C4-2B (cell line): Measurements from ENCODE around the gene RIN3.

Source experiments
- H3K27ac ChIP-seq: fragments of 450-650 bp; 2 replicates; pipeline ENCODE4 v1.5.1; 2017
- ZFX ChIP-seq: fragments of 450-650 bp; IDR thresholded peaks from 2 replicates; pipeline ENCODE4 v1.6.1; 2017
- TF ChIP-seq, protein P1 (sequence below): fragments of 450-650 bp; conservative IDR thresholded peaks from 2 replicates; pipeline ENCODE4 v1.5.1; 2017; ENCODE audit warnings: mild to moderate bottlenecking

The RIN3 gene

DNA sequence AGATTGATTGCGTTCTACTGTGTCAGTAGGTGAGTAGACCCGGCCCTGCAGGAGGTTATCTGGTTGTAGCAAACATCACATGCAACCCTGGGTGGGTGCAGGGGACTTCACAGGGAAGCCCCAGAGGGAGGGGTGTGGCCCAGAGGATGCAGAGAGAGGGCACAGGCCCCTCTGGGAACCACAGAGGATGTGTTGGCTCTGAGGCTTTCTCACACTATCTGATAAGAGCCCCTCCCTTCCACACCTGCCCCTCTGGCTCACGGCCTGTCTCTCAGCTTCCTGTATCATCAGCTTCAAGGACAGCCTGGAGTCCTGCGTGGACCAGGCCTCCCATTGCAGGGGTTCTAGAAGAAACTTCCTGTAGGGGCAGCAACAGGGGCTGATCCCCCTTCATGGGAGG is 101.9 kb downstream of the RIN3 start:
- H3K27ac ChIP-seq, result no peak overlapping the region
- TF ChIP-seq, protein P1, sequence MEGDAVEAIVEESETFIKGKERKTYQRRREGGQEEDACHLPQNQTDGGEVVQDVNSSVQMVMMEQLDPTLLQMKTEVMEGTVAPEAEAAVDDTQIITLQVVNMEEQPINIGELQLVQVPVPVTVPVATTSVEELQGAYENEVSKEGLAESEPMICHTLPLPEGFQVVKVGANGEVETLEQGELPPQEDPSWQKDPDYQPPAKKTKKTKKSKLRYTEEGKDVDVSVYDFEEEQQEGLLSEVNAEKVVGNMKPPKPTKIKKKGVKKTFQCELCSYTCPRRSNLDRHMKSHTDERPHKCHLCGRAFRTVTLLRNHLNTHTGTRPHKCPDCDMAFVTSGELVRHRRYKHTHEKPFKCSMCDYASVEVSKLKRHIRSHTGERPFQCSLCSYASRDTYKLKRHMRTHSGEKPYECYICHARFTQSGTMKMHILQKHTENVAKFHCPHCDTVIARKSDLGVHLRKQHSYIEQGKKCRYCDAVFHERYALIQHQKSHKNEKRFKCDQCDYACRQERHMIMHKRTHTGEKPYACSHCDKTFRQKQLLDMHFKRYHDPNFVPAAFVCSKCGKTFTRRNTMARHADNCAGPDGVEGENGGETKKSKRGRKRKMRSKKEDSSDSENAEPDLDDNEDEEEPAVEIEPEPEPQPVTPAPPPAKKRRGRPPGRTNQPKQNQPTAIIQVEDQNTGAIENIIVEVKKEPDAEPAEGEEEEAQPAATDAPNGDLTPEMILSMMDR, result no peak
- TF ChIP-seq ZFX, result no peak

DNA sequence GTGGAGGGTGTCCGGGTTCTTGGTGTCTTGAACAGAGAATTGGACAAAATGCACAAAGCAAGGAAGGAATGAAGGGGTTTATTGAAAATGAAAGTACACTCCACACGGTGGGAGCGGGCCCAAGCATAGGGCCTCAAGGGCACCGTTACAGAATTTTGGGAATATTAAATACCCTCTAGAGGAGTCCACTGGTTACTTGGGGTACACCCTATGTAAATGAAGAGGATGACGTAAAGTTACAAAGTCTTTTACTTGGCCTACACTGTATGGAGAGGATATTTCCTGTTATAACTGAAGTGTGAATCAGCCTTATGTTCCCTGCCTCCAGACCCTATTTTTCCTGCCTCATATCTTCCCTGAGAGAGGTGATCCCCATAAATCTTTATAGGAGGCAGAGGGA is 102.6 kb downstream of the RIN3 start:
- no peak for TF ChIP-seq ZFX
- TF ChIP-seq, protein P1, result no peak

DNA sequence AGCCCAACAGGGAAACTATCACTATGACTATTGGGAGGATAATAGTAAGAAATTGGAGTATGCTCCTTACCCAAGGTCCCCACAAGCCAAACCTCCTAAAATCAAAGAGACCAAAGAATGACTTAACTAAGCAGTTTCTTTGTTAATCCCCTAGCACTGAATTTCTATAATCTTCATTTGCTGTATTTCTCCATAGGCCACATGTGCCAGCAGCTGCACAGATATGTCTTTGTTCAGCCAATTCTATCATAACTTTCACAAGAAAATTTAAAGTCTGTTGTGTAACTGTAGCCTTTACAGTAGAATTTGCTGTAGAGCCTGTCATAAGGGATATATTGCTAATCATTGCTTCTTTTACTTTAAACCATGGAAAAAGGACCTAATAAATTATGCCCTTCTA is 104.0 kb downstream of the RIN3 start:
- no peak overlapping the region for H3K27ac ChIP-seq
- TF ChIP-seq, protein P1, result no peak
- TF ChIP-seq ZFX, result no peak

More for the DNA sequence above, 102.6 kb downstream of the RIN3 start:
- H3K27ac ChIP-seq, result no peak overlapping the region

DNA sequence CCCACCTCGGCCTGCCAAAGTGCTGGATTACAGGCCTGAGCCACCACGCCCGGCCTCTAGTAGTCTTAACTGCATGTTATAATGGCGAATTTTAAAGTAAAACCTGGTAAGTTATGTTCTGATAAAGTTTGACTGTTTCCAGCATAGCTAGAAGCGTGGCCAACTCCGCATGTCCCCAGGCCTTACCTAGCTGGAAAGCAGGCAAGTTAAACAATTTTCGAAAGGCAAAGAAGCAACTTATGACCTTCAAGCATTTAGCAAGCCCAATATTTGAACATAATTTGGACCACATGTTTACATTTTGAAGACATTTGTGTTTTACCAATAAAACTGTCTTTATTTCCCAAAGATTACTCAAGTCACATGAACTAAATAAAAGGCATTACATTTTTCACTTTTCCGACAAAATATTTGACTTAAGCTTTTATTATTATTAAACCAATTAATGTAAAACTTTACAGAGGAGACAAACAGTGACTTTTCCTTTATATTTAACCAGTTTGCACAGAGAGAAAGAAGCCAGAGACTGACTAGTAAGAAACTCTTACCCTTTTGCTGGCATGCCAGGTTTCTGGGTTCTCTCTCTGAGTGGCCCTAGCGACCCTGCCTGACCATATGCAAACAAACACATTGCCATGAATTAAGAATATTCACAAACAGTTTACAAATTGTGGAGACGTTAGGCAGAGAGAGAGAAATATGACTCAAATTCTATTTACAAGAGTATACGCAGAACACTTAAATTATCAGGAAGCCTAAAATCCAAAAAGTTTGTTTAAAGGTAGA is 106.3 kb downstream of the RIN3 start:
- peak overlapping the region; percentile 28; the same call in 1 of the 2 replicates for H3K27ac ChIP-seq
- TF ChIP-seq, protein P1, result no peak
- TF ChIP-seq ZFX, result no peak

DNA sequence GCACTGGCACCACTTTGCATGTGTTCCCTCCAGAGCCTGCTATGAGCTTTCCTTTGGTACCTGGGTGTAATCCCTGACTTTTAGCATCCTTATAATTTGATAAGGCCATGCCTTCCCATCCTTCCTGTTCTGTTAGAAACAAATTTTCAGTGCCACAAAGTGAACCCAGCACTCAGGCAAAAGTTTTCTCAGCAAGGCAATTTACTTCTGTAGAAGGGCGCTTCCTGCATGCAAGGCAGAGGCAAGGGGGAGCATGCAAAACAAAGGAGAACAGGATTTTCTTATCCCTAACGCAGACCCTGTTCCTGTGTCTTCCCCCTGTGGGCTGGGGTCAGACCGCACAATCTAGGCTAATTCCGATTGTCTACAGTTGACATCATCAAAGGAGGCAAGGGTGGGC is 108.7 kb downstream of the RIN3 start:
- no peak for TF ChIP-seq ZFX
- TF ChIP-seq, protein P1, result no peak
- H3K27ac ChIP-seq, result no peak overlapping the region

DNA sequence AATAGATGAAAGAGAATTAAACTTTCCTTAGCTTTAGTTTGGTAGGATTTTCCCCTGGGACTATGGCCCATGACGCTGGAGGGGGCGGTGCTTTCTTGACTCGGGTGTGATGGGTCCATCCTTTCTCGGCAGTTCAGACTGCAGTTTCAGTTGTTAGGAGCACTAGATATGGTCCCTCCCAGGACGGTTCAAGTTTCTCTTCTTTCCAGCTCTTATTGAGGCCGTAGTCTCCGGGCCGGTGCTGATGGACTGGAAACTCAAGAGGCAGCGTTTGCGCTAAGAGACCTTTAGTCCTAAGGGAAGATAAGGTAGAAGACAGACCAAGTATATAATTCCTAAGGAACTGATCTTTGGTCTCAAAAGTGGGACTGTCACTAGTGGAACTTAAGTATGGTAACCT is 111.2 kb downstream of the RIN3 start:
- no peak overlapping the region for H3K27ac ChIP-seq
- TF ChIP-seq, protein P1, result no peak
- no peak for TF ChIP-seq ZFX

DNA sequence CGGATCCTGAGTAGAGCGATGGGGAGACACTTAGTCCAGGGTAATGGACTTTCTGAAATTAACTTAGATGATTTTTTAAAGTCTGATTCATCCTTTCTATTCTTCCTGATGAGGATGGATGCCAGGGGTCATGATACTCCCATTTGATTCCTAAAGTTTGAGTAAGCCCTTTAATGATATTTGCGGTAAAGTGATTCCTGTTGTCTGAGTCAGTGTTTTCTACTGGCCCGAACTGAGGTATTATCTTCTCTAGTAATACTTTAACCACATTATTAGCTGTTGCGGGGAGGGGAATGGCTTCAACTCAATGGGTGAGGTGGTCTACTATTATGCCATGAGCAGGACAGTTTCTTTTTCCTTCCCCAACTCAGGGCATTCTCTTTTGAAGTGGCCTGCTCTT is 111.6 kb downstream of the RIN3 start:
- no peak overlapping the region for H3K27ac ChIP-seq
- TF ChIP-seq ZFX, result no peak
- TF ChIP-seq, protein P1, result no peak
